ENCODE results near the gene SLC6A6.

Gene SLC6A6

GRCh38 chr3:14433106-14433505 is 30.7 kb downstream of the SLC6A6 start:
- Histone ChIP-seq H3K23ac (ENCODE audit: low read length in 2 of 2) (peak overlapping the region in 1 of 2 experiments; percentile 42), H3K4me2 (ENCODE audit: low read length, poor library complexity, severe bottlenecking) (no peak overlapping the region), H3K14ac (ENCODE audit: low read length in 2 of 2) (peak overlapping the region in 1 of 2 experiments; percentile 76), H2BK120ac (ENCODE audit: low read depth, low read length) (peak overlapping the region; percentile 1), H3K27ac (ENCODE audit: low read length, poor library complexity, severe bottlenecking) (no peak overlapping the region), H3K9me3 (ENCODE audit: control insufficient read depth, low read length) (no peaks in the 10 kb centered on the region), H3K4me3 (ENCODE audit: insufficient read depth in 1 of 2, low read depth in 1 of 2, low read length in 2 of 2) (no peak overlapping the region), H3K4me1 (ENCODE audit: control insufficient read depth, insufficient read depth, low read depth, low read length) (peaks cover 58% of the 10 kb centered on the region), H3K36me3 (ENCODE audit: control insufficient read depth in 1 of 2, insufficient read depth in 2 of 2, low read depth in 1 of 2, low read length in 2 of 2) (peaks cover 0 to 68% of the 10 kb centered on the region in 2 experiments), H2AFZ (ENCODE audit: low read depth, low read length) (no peak overlapping the region), H3K9ac (ENCODE audit: low read length) (no peak overlapping the region), H2BK12ac (ENCODE audit: low read length in 2 of 2) (peak overlapping the region; percentile 84 to 98), H3K79me1 (replicated peaks; ENCODE audit: low read length, poor library complexity, severe bottlenecking) (peaks cover 26% of the 10 kb centered on the region), H3K27me3 (ENCODE audit: control insufficient read depth in 1 of 2, insufficient read depth in 1 of 2, low read length in 2 of 2) (no peaks in the 10 kb centered on the region), H3K18ac (ENCODE audit: low read depth in 1 of 2, low read length in 2 of 2) (peak overlapping the region; percentile 82 to 93), H4K91ac (ENCODE audit: low read length) (peak overlapping the region; percentile 79), H2BK15ac (ENCODE audit: low read depth, poor library complexity, severe bottlenecking) (peak overlapping the region; percentile 39), H4K8ac (ENCODE audit: low read length) (peak overlapping the region; percentile 92), H3K4ac (ENCODE audit: low read depth in 1 of 2, low read length in 2 of 2) (peak overlapping the region; percentile 50 to 80), H2BK5ac (ENCODE audit: low read depth, low read length, poor library complexity, severe bottlenecking) (no peak overlapping the region), H2AK5ac (ENCODE audit: low read length, severe bottlenecking) (peak overlapping the region; percentile 74)
- WGBS: 91% methylated on average over 8 of the region's 8 CpGs
- no peak for DNase-seq

GRCh38 chr3:14434126-14434497 is 31.7 kb downstream of the SLC6A6 start:
- peaks cover 63% of the 10 kb centered on the region for H3K4me1 ChIP-seq (ENCODE audit: control insufficient read depth, insufficient read depth, low read depth, low read length)
- peaks cover 0 to 59% of the 10 kb centered on the region in 2 experiments for H3K36me3 ChIP-seq (ENCODE audit: control insufficient read depth in 1 of 2, insufficient read depth in 2 of 2, low read depth in 1 of 2, low read length in 2 of 2)
- H2BK15ac ChIP-seq (ENCODE audit: low read depth, poor library complexity, severe bottlenecking): peak overlapping the region; percentile 29
- no peak overlapping the region for H3K4ac ChIP-seq (ENCODE audit: low read depth in 1 of 2, low read length in 2 of 2)
- no peak overlapping the region for H3K4me2 ChIP-seq (ENCODE audit: low read length, poor library complexity, severe bottlenecking)
- H3K4me3 ChIP-seq (ENCODE audit: insufficient read depth in 1 of 2, low read depth in 1 of 2, low read length in 2 of 2): peak overlapping the region in 1 of 2 experiments; percentile 24
- no peaks in the 10 kb centered on the region for H3K27me3 ChIP-seq (ENCODE audit: control insufficient read depth in 1 of 2, insufficient read depth in 1 of 2, low read length in 2 of 2)
- no peak overlapping the region for H2AFZ ChIP-seq (ENCODE audit: low read depth, low read length)
- peak overlapping the region; percentile 65 to 93 for H2BK12ac ChIP-seq (ENCODE audit: low read length in 2 of 2)
- no peak overlapping the region for H4K91ac ChIP-seq (ENCODE audit: low read length)
- peak overlapping the region; percentile 27 for H3K9ac ChIP-seq (ENCODE audit: low read length)
- no peak overlapping the region for H3K27ac ChIP-seq (ENCODE audit: low read length, poor library complexity, severe bottlenecking)
- H3K23ac ChIP-seq (ENCODE audit: low read length in 2 of 2): no peak overlapping the region
- H3K79me1 ChIP-seq (replicated peaks; ENCODE audit: low read length, poor library complexity, severe bottlenecking): peaks cover 26% of the 10 kb centered on the region
- H2AK5ac ChIP-seq (ENCODE audit: low read length, severe bottlenecking): no peak overlapping the region
- no peak overlapping the region for H3K14ac ChIP-seq (ENCODE audit: low read length in 2 of 2)
- no peak overlapping the region for H2BK120ac ChIP-seq (ENCODE audit: low read depth, low read length)
- peak; percentile 65 for DNase-seq
- no peaks in the 10 kb centered on the region for H3K9me3 ChIP-seq (ENCODE audit: control insufficient read depth, low read length)
- peak overlapping the region; percentile 70 for H4K8ac ChIP-seq (ENCODE audit: low read length)
- peak overlapping the region; percentile 27 to 46 for H3K18ac ChIP-seq (ENCODE audit: low read depth in 1 of 2, low read length in 2 of 2)
- H2BK5ac ChIP-seq (ENCODE audit: low read depth, low read length, poor library complexity, severe bottlenecking): no peak overlapping the region
- 51% methylated on average over 4 of the region's 4 CpGs for WGBS

- no peak overlapping the region for H2BK5ac ChIP-seq (ENCODE audit: low read depth, low read length, poor library complexity, severe bottlenecking)
- H2AFZ ChIP-seq (ENCODE audit: low read depth, low read length): no peak overlapping the region
- H3K4me1 ChIP-seq (ENCODE audit: control insufficient read depth, insufficient read depth, low read depth, low read length): peaks cover 67% of the 10 kb centered on the region
- H3K4ac ChIP-seq (ENCODE audit: low read depth in 1 of 2, low read length in 2 of 2): peak overlapping the region in 1 of 2 experiments; percentile 50
- H3K23ac ChIP-seq (ENCODE audit: low read length in 2 of 2): peak overlapping the region in 1 of 2 experiments; percentile 68
- peak overlapping the region; percentile 12 for H2BK15ac ChIP-seq (ENCODE audit: low read depth, poor library complexity, severe bottlenecking)
- no peak for DNase-seq
- H3K14ac ChIP-seq (ENCODE audit: low read length in 2 of 2): peak overlapping the region in 1 of 2 experiments; percentile 80
- WGBS: 83% methylated on average over 12 of the region's 12 CpGs
- no peak overlapping the region for H3K4me2 ChIP-seq (ENCODE audit: low read length, poor library complexity, severe bottlenecking)
- H4K8ac ChIP-seq (ENCODE audit: low read length): peak overlapping the region; percentile 70
- peak overlapping the region; percentile 86 for H4K91ac ChIP-seq (ENCODE audit: low read length)
- no peaks in the 10 kb centered on the region for H3K9me3 ChIP-seq (ENCODE audit: control insufficient read depth, low read length)
- H3K4me3 ChIP-seq (ENCODE audit: insufficient read depth in 1 of 2, low read depth in 1 of 2, low read length in 2 of 2): peak overlapping the region in 1 of 2 experiments; percentile 24
- peak overlapping the region; percentile 43 to 65 for H3K18ac ChIP-seq (ENCODE audit: low read depth in 1 of 2, low read length in 2 of 2)
- H2AK5ac ChIP-seq (ENCODE audit: low read length, severe bottlenecking): peak overlapping the region; percentile 33
- H3K79me1 ChIP-seq (replicated peaks; ENCODE audit: low read length, poor library complexity, severe bottlenecking): peaks cover 22% of the 10 kb centered on the region
- H3K27me3 ChIP-seq (ENCODE audit: control insufficient read depth in 1 of 2, insufficient read depth in 1 of 2, low read length in 2 of 2): no peaks in the 10 kb centered on the region
- no peak overlapping the region for H2BK120ac ChIP-seq (ENCODE audit: low read depth, low read length)
- peak overlapping the region; percentile 27 for H3K9ac ChIP-seq (ENCODE audit: low read length)
- H2BK12ac ChIP-seq (ENCODE audit: low read length in 2 of 2): peak overlapping the region; percentile 65 to 93
- H3K27ac ChIP-seq (ENCODE audit: low read length, poor library complexity, severe bottlenecking): no peak overlapping the region
- peaks cover 0 to 54% of the 10 kb centered on the region in 2 experiments for H3K36me3 ChIP-seq (ENCODE audit: control insufficient read depth in 1 of 2, insufficient read depth in 2 of 2, low read depth in 1 of 2, low read length in 2 of 2)
These were observed 32.2 kb downstream of the SLC6A6 start for GRCh38 chr3:14434498-14435151.

- peak overlapping the region; percentile 36 for H2AK5ac ChIP-seq (ENCODE audit: low read length, severe bottlenecking)
- H3K4me1 ChIP-seq (ENCODE audit: control insufficient read depth, insufficient read depth, low read depth, low read length): peaks cover 73% of the 10 kb centered on the region
- 86% methylated on average over 16 of the region's 18 CpGs for WGBS
- H4K8ac ChIP-seq (ENCODE audit: low read length): peak overlapping the region; percentile 46
- no peak overlapping the region for H3K4me3 ChIP-seq (ENCODE audit: insufficient read depth in 1 of 2, low read depth in 1 of 2, low read length in 2 of 2)
- peak overlapping the region; percentile 12 for H2BK15ac ChIP-seq (ENCODE audit: low read depth, poor library complexity, severe bottlenecking)
- peak overlapping the region in 1 of 2 experiments; percentile 14 for H3K23ac ChIP-seq (ENCODE audit: low read length in 2 of 2)
- no peak overlapping the region for H3K27ac ChIP-seq (ENCODE audit: low read length, poor library complexity, severe bottlenecking)
- peak overlapping the region; percentile 70 for H4K91ac ChIP-seq (ENCODE audit: low read length)
- H2BK5ac ChIP-seq (ENCODE audit: low read depth, low read length, poor library complexity, severe bottlenecking): no peak overlapping the region
- H3K18ac ChIP-seq (ENCODE audit: low read depth in 1 of 2, low read length in 2 of 2): peak overlapping the region; percentile 43 to 67
- no peaks in the 10 kb centered on the region for H3K9me3 ChIP-seq (ENCODE audit: control insufficient read depth, low read length)
- no peak overlapping the region for H3K4ac ChIP-seq (ENCODE audit: low read depth in 1 of 2, low read length in 2 of 2)
- H3K79me1 ChIP-seq (replicated peaks; ENCODE audit: low read length, poor library complexity, severe bottlenecking): peaks cover 24% of the 10 kb centered on the region
- no peaks in the 10 kb centered on the region for H3K27me3 ChIP-seq (ENCODE audit: control insufficient read depth in 1 of 2, insufficient read depth in 1 of 2, low read length in 2 of 2)
- peak overlapping the region; percentile 42 for H2BK120ac ChIP-seq (ENCODE audit: low read depth, low read length)
- no peak overlapping the region for H2AFZ ChIP-seq (ENCODE audit: low read depth, low read length)
- DNase-seq: no peak
- no peak overlapping the region for H3K9ac ChIP-seq (ENCODE audit: low read length)
- peaks cover 0 to 49% of the 10 kb centered on the region in 2 experiments for H3K36me3 ChIP-seq (ENCODE audit: control insufficient read depth in 1 of 2, insufficient read depth in 2 of 2, low read depth in 1 of 2, low read length in 2 of 2)
- H3K4me2 ChIP-seq (ENCODE audit: low read length, poor library complexity, severe bottlenecking): no peak overlapping the region
- H2BK12ac ChIP-seq (ENCODE audit: low read length in 2 of 2): peak overlapping the region; percentile 47 to 93
- H3K14ac ChIP-seq (ENCODE audit: low read length in 2 of 2): peak overlapping the region in 1 of 2 experiments; percentile 61
These were observed 33.0 kb downstream of the SLC6A6 start for GRCh38 chr3:14435175-14436014.
